ENCODE results near the gene KRTAP19-8.

DNA sequence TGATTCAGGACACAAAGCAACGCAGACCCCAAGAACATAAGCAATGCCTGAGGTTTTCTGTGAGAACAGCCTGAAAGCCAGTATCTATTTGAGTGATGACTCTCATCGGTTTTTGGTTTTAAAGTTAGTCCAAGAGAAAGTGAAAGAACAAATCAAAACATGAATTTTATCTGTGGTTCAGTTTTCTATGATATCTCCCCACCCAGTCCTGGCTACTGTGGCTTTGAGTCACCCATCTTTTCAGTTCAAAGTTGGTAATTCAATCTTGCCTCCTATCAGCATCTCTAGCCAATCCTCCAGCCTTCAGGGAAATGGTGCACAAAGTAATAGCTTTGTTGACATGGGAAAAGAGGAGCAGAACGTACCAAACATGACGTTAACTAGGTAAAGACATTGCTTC, 40.5 kb upstream of the KRTAP19-8 start:
- TF ChIP-seq, protein P1, sequence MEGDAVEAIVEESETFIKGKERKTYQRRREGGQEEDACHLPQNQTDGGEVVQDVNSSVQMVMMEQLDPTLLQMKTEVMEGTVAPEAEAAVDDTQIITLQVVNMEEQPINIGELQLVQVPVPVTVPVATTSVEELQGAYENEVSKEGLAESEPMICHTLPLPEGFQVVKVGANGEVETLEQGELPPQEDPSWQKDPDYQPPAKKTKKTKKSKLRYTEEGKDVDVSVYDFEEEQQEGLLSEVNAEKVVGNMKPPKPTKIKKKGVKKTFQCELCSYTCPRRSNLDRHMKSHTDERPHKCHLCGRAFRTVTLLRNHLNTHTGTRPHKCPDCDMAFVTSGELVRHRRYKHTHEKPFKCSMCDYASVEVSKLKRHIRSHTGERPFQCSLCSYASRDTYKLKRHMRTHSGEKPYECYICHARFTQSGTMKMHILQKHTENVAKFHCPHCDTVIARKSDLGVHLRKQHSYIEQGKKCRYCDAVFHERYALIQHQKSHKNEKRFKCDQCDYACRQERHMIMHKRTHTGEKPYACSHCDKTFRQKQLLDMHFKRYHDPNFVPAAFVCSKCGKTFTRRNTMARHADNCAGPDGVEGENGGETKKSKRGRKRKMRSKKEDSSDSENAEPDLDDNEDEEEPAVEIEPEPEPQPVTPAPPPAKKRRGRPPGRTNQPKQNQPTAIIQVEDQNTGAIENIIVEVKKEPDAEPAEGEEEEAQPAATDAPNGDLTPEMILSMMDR (IDR thresholded peaks at IDR 0.05): no peak
- TF ChIP-seq POLR2A (IDR thresholded peaks at IDR 0.05): no peak

Measured in ovary (tissue), 3 donors.